Endothelial cell (in vitro differentiated cells): ENCODE measurements around the gene FSCN2. TPM values are rescaled to one million over a fixed set of nuclear protein-coding genes. Genes with fewer than 3 reads are reported as not detected.

Source experiments
- DNase-seq: peaks from one replicate; pipeline ENCODE4 v3.0.0; 2021; ENCODE audit warnings: low spot score
- H3K27ac Mint-ChIP-seq: one replicate; pipeline ENCODE4 v1.8.0; 2021; ENCODE audit warnings: mixed read lengths, inconsistent platforms; ENCODE audit not compliant: unreplicated experiment
- H3K27me3 Mint-ChIP-seq: one replicate; pipeline ENCODE4 v1.8.0; 2021; ENCODE audit warnings: mild to moderate bottlenecking, moderate library complexity, mixed read lengths, inconsistent platforms; ENCODE audit not compliant: unreplicated experiment
- H3K36me3 Mint-ChIP-seq: one replicate; pipeline ENCODE4 v1.8.0; 2021; ENCODE audit warnings: mild to moderate bottlenecking, low read depth, mixed read lengths, inconsistent platforms; ENCODE audit not compliant: unreplicated experiment
- H3K4me1 Mint-ChIP-seq: one replicate; pipeline ENCODE4 v1.8.0; 2021; ENCODE audit warnings: mild to moderate bottlenecking, mixed read lengths, inconsistent platforms; ENCODE audit not compliant: unreplicated experiment
- H3K4me3 Mint-ChIP-seq: one replicate; pipeline ENCODE4 v1.8.0; 2021; ENCODE audit warnings: mild to moderate bottlenecking, mixed read lengths, inconsistent platforms; ENCODE audit not compliant: unreplicated experiment
- H3K9me3 Mint-ChIP-seq: one replicate; pipeline ENCODE4 v1.8.0; 2021; ENCODE audit warnings: mixed read lengths, inconsistent platforms; ENCODE audit not compliant: unreplicated experiment
- total RNA-seq: library from RNA; stranded (reverse); fragmentation: NEBNext Ultra II Directional; extraction: Animal tissue kit (Norgen Biotek cat#: 25700); gene quantifications from one replicate; pipeline ENCODE4 v1.2.1, GENCODE V29; 2021; ENCODE audit not compliant: unreplicated experiment
- TF ChIP-seq, protein P1 (sequence below): fragments of 200-600 bp; sonication (generic); IDR thresholded peaks from one replicate; pipeline ENCODE4 v1.5.0; 2021; ENCODE audit warnings: antibody characterized with exemption; ENCODE audit not compliant: unreplicated experiment

Gene FSCN2
- total RNA-seq, 1 donor from 2014 or later = 1.5 TPM

DNA sequence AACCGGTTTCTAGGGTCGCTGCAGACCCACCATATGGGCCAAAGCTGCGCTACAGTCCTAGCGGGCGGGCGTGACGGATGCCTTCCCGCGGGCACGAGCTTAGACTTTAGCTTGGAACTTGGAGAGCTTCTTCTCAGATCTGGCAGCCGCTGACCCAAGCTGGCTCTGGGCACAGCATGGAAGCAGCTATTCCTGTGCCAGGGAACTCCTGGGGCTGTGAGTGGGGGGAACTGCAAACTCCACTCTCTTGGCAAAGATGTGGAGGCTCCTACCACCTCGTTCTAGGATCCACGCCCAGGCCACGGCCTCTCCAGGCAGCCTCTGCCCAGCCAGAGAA, 15.1 kb downstream of the FSCN2 start:
- H3K4me3 Mint-ChIP-seq = no peak overlapping the region
- H3K27ac Mint-ChIP-seq = no peak overlapping the region
- H3K27me3 Mint-ChIP-seq = peaks cover 3% of the 10 kb centered on the region
- H3K36me3 Mint-ChIP-seq = no peaks in the 10 kb centered on the region
- DNase-seq = no peak
- H3K9me3 Mint-ChIP-seq = no peaks in the 10 kb centered on the region
- TF ChIP-seq, protein P1, sequence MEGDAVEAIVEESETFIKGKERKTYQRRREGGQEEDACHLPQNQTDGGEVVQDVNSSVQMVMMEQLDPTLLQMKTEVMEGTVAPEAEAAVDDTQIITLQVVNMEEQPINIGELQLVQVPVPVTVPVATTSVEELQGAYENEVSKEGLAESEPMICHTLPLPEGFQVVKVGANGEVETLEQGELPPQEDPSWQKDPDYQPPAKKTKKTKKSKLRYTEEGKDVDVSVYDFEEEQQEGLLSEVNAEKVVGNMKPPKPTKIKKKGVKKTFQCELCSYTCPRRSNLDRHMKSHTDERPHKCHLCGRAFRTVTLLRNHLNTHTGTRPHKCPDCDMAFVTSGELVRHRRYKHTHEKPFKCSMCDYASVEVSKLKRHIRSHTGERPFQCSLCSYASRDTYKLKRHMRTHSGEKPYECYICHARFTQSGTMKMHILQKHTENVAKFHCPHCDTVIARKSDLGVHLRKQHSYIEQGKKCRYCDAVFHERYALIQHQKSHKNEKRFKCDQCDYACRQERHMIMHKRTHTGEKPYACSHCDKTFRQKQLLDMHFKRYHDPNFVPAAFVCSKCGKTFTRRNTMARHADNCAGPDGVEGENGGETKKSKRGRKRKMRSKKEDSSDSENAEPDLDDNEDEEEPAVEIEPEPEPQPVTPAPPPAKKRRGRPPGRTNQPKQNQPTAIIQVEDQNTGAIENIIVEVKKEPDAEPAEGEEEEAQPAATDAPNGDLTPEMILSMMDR = no peak
- H3K4me1 Mint-ChIP-seq = no peaks in the 10 kb centered on the region

DNA sequence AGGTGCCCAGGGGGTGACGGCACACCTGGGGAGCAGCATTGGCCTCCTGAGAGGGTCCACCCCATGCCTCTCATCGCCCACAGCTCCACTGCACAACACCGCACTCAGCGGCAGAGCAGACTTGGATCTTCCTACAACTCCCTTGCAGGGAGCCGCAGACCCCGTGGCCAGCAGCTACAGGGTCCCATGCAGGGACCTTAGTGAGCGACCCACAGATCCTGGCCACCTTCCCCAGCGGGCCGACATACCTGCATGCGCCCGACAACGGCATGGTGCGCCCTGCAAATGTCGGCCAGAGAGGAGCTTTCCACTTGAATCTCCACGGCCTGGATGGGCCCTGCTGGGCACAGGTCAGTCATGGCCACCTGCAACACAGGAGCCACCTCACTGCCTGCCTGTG, 15.6 kb downstream of the FSCN2 start:
- no peaks in the 10 kb centered on the region for H3K4me1 Mint-ChIP-seq
- DNase-seq = no peak
- H3K9me3 Mint-ChIP-seq = no peaks in the 10 kb centered on the region
- peaks cover 3% of the 10 kb centered on the region for H3K27me3 Mint-ChIP-seq
- H3K4me3 Mint-ChIP-seq = no peak overlapping the region
- no peaks in the 10 kb centered on the region for H3K36me3 Mint-ChIP-seq
- TF ChIP-seq, protein P1 = no peak
- H3K27ac Mint-ChIP-seq = no peak overlapping the region

DNA sequence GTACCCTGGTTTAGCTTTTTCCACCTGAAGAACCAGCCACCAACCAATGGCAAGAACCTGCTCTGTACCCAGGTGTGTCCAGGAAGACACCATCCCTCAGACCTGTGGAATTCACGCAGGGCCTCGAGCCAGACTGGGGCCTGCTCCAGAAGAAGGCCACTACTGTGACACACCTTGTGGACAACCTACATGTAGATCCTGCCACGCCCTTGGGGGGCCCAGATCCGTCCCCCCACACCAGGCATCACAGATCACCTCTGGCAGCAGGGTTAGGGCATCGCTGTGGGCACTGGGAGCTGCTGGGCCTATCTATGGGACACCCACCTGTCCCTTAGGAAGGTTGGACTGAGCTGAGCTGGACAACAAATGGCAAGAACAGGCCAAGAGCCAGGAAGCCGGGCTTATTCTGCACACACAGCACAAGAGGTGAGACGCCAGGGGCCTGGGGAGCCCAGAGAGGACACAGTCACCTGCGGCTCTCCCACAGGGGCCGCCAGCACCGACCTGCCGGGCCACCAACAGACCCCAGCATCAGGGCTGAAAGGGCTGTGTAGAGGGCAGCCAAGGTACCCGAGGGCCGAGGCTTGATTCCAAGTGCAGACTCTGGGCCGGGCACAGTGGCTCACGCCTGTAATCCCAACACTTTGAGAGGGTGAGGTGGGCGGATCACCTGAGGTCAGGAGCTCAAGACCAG, 16.3 kb downstream of the FSCN2 start:
- H3K27me3 Mint-ChIP-seq = peaks cover 4% of the 10 kb centered on the region

DNA sequence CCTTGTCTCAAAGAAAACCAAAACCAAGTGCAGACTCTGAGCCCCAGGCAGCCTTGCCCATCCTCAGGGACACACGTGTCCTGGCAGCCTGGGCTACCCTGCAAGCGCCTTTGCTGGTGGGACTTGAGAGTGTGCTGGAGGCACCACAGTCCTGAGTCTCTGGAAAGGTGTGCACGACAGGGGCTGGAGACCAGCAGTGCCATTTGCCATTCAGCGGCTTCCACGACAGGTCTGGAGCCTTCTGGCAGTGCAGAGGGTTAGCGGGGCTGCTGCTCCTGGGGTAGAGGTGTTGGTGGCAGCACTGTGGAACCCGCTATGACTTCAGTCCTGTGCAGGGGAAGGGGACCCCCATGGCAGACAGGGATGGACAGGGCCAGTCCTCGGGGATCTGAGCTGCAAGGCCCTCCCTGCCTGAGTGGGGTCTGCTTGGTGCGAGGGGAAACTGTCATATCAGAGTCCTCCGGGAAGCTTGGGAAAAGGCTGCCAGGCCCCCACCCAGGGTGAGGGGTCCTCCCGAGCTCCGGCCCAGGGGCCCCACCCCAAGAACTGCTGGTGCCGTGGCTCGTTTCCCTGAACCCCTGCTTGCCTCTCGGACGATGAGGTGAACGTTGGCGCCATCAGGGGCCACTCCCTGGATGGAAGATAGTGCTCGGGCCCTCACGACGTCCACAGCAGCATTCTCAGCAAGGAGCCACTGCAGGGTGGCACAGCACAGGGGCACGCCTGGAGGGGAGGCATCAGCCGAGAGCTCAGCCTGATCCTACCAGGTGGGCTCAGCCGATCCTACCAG, 17.2 kb downstream of the FSCN2 start:
- H3K27me3 Mint-ChIP-seq = peaks cover 8% of the 10 kb centered on the region
- peaks cover 9% of the 10 kb centered on the region for H3K36me3 Mint-ChIP-seq
- H3K4me3 Mint-ChIP-seq = no peak overlapping the region
- peaks cover 4% of the 10 kb centered on the region for H3K4me1 Mint-ChIP-seq
- no peak for DNase-seq
- H3K27ac Mint-ChIP-seq = no peak overlapping the region
- H3K9me3 Mint-ChIP-seq = no peaks in the 10 kb centered on the region
- TF ChIP-seq, protein P1 = no peak

More for the DNA sequence above, 16.3 kb downstream of the FSCN2 start:
- Mint-ChIP-seq H3K36me3 (peaks cover 5% of the 10 kb centered on the region), H3K4me1 (no peaks in the 10 kb centered on the region), H3K9me3 (no peaks in the 10 kb centered on the region), H3K27ac (no peak overlapping the region), H3K4me3 (no peak overlapping the region)
- TF ChIP-seq, protein P1 = no peak
- DNase-seq = no peak
